ENCODE data around the gene SLC17A8. TPM values are rescaled to one million over a fixed set of nuclear protein-coding genes. Genes with fewer than 3 reads are reported as not detected.
"Not testable (repeated sequence)": the region's sequence is repeated elsewhere in the genome, so short reads cannot be mapped to it uniquely, and the experiment has no call there.

Gene SLC17A8
- polyA plus RNA-seq, 5 donors, result 2.0 to 4.6 (median 3.2) TPM

DNA sequence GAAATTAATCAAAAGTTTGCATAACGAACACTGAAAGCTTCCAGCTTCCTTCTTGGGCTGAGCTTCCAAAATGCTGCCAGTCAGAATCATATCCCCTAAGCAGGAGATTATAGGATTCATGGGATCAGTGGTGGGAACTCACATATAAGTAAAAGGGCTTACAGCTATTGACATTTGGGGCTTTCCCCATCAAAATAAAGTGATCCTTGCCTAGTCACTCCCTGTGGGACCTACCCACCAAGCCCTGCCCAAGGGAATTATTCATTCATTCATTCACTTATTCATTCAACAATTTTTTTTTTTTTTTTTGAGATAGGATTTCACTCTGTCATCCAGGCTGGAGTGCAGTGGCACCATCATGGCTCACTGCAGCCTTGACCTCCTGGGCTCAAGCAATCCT, 69.3 kb downstream of the SLC17A8 start:
- no peak for DNase-seq

DNA sequence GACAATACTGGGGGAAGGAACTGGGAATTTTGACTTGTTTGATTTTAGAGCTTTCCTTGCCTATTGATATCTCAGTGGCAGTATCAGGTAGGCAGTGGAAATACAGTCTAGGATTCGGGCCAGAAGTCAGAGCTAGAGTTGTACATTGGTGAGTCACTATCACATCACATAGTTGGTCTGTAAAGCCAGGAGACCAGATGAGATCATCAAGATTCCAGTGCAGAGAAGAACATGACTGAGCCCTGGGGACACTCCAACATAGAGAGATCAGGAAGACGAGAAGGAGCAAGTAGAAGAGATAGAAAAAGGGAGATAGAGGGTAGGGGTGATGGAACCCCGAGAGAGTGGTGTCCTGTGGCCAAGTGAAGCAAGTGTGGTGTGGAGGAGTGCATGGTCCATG, 70.2 kb downstream of the SLC17A8 start:
- no peak for DNase-seq

DNA sequence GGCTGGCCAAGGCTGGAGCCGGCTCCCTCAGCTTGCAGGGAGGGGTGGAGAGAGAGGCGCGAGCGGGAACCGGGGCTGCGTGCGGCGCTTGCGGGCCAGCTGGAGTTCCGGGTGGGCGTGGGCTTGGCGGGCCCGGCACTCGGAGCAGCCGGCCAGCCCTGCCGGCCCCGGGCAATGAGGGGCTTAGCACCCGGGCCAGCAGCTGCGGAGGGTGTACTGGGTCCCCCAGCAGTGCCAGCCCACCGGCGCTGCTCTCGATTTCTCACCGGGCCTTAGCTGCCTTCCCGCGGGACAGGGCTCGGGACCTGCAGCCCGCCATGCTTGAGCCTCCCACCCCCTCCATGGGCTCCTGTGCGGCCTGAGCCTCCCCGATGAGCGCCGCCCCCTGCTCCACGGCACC, 73.4 kb downstream of the SLC17A8 start:
- DNase-seq, result not testable (repeated sequence)

DNA sequence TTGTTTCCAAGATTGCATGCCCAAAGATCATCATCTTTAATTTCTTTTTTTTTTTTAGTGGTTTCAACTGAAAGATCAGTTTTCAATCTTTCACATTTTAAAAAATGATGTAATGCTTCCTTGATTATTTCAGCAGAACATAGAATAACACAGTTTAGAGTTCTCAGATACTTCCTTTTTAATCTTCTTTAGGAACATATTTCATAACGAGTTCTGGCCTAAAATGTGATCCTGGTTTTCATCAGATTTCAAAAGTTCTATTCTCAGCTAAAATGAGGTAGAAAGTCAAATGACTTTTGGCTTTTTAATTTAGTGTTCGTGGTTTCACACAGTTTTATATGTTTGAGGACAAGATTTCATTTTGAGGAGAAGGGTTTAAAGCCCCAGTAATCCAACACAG, 76.8 kb downstream of the SLC17A8 start:
- DNase-seq, result no peak

DNA sequence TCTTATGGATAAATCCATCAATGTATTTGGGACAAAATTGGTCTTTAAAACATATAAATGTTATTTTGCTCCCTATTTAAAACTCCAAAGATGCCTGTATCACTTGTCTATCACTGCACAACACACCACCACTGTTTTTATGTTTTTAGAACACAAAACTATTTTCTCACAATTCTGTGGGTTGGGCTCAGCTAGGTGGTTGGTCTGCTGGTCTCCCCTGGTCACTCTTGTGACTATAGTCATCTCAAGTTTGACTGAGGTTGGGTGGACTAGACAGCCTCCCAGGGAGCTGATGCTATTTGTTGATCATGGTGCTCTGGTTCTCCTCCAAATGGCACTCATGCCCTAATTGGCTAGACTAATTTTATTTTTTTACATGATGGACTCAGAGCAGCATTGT, 77.3 kb downstream of the SLC17A8 start:
- no peak for DNase-seq

DNA sequence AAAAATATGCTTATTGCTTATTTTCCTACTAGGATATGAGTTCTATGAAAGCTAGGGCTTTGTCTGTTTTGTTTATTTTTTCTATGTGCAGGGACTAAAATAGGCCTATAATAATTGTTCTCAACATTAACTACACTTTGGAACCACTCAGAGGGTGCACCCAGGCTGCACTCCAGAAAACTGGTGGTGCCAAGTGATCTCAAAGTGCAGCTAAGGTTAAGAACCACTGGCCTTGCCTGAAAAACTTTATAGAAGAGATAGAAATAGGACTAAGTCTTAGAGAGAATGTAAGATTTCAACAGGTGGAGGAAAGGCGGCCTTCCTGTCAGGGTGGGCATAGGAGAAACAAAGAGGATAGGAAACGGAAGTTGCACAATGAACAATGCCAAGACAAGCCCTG, 79.1 kb downstream of the SLC17A8 start:
- DNase-seq, result no peak

DNA sequence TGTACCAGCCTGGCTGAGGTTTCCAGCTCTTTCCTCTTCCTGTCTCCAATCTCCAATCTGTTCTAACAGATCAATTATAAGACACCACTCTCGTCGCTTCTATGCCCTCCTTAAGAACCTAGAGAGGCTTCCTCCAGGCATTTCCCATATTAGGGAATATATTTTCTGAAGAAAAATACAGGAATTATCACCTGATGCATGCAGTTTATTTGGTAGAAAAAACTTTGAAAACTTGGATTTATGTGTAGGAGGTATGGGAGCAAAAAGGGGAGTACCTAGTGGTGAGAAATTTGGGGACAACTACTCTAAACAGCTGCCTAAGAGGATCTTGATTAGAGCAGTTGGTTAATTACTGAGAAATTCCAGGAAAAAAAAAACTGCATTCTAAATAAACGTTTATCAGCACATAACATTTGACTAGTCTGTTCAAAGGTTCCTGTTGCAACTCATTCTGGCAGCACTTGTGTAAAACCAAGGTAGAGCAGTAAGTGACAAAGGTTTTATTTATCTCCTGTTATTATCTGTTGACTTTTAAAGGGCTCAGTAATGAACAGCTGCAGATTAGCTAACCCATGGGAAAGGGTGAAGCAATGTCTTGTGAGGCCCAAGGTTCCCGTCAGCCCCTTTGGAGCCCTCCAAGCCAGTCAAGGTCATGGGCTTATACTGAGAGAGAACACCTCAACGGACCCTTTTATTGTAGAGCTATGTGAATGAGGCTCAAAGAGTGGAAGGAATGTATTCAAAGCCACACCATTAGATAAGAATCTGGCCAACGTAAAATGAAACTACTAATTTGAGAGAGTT, 80.4 kb downstream of the SLC17A8 start:
- DNase-seq, result no peak

DNA sequence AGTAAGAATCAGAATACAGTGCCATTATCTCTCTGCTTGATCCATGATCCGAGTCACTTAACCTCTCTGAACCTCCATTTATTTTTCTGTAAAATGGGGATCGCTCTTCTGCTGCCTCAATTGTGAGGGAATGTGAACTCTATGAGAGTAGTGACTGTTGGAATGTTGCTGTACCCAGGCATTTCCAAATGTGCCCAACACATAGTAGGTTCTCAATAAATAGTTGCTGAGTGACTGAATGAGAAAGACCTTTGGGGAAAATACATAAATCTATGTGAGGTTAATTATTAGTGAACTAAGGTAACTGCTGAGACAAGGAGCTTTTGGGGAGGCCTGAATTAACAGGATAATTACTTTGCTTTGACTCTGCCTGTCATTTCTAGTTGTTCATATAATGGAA, 82.9 kb downstream of the SLC17A8 start:
- no peak for DNase-seq

DNA sequence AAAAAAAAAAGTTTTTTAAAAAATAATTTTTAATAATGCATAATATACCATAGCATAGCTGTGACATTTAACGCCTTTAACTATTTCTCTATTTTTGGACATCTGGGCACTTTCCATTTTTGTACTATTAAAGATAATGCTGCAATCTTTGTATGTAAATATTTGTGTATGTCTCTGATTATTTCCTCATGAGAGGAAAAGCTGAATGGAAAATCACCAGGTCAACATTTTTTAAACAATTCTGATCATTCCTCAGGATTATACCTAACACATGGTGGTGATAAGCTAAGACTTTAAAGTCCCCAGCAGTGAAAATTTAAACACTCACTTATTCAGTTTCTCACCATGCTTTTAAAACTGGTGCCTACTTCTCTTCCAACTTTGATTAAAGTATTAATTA, 85.5 kb downstream of the SLC17A8 start:
- no peak for DNase-seq

DNA sequence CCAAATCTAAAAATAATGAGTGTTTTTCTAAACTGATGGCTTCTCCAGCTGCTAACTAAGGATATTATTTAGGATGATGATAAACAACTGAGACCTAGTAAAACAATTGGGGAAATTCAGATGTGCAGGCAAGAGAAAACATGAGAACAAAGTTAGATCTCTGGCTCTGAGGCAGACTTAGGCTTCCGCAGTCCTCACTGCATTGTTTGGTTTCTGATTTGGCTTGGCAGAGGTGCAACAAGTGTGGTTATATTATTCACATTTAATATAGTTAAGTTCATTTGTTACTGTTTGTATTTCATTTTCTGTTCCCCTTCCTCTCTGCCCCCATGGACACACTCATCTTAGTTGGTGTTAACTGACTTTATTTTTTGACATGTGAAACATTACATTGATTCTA, 86.6 kb downstream of the SLC17A8 start:
- no peak for DNase-seq

DNA sequence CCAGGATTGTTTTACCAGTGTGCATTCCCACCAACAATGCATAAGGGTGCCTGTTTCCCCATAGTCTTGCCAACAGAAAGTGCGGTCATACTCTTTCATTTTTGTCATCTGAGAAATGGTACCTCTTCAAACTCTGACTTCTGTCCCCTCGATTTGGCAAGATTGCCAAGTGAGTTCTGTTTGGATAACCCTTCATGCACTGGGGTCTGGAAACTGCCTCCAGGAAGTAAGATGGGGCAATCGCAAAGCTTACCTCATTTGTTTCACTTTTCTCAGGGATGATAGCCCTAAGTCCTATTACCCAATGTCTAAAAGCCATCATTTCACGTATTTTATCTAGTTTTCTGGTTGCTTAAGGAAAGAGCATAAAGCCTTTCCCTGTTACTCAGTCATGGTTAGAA, 88.2 kb downstream of the SLC17A8 start:
- no peak for DNase-seq

DNA sequence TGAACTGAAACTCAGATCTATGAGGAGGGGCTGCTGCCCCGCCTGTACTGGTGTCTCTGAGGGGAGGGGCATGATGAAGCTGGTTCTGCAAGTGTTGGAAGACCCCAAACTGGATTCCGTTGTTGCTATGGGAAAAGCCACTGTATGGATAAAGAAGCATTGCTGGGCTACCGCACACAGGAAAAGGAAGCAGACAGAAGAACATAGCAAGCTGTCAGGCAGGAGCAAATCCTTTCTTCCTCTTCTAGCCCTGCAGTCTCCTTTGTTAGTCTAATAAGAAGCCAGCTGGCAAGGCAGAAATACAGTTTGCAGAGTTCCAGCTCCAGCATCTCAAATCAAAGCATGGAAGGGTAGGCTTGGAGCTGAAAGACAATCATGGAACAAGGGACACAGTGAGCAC, 90.5 kb downstream of the SLC17A8 start:
- DNase-seq, result no peak

DNA sequence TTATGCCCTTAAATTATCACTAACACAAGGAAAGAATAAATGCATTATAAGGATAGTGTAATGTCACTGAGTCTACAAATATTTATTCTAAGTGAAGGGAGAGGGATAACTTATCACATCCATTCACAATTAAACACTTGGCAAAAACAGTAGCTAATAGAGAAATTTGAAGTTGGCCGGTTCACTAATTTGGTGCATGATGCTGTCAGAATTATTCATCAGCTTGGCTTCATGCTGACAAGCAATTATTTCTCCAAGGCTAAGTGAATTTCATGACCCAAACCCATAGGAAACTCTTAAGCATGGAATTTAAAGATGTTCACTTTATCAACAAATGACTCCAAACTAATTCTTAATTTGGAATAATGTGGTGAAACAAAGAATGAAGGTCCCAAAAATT, 91.8 kb downstream of the SLC17A8 start:
- no peak for DNase-seq

DNA sequence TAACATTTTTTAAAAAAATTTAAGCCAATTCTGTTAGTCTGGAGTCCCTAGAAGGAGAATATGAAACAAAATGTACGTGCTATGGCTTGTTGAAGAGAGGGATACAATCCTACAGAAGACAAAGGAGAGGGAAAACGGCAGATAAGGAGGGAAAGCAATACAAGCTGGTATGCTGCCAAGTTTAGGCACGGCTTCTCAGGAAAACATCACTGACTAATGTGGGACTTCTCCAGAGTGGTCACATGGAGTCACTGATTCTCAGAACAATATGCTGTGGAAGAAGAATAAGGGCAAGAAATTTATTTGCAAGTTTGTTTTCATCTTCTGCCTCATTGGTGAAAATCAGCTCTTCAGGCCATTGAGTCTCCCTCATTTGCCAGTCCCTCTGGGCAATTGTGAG, 93.9 kb downstream of the SLC17A8 start:
- no peak for DNase-seq

DNA sequence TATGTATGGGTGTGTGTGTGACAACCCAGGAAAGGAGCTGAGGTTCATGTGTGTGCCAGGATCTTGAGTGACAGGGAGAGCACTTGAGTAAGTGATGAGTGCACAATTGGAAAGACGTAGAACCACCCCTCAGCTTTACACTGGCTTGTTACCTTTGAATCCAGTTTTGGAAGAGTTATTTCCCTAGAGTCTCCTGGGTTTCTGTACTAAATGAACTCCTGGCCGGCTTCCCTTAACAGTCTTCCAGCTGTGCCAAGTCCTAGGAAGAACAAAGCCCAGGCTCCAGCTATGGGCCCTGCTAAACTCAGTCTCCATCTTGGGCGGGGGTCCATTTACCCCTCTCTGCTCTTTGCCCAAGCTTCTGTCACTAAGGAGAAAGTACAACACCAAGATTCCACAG, 97.1 kb downstream of the SLC17A8 start:
- no peak for DNase-seq

DNA sequence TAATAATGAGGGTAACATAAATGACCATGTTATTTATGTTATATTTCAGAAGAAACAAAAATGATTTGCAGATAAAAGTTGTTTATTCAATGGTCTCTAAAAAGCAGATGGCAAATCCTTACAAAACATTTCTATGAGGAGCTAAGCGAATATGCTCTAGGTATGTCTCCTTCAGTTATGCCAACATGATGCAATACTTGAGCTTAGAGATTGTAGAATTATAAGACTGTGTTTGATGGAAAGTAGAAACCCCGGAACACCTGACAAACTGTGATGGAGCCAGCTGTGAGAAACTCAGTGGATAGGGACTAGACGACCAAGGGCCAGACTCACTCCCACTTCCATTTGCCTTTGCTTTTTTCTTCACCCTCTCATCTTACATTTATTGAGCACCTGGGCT, 99.0 kb downstream of the SLC17A8 start:
- no peak for DNase-seq

DNA sequence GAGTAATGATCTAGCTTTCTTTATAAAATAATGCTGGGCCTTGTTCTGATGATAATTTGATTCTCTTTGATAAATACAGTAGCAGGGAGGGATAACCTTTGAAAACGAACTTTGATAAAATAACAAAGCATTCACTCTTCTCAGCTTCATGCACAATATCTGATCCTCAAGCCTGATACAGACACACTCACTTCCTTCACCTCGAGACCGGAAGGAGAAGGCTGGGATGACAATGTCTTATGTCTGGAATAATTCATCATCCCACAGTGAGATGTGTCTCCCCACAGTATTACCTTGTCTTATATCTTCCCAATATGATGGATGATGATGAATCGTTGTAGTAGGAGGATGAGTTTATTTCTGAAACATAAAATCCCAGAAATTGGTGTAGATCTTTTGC, 101.3 kb downstream of the SLC17A8 start:
- no peak for DNase-seq

DNA sequence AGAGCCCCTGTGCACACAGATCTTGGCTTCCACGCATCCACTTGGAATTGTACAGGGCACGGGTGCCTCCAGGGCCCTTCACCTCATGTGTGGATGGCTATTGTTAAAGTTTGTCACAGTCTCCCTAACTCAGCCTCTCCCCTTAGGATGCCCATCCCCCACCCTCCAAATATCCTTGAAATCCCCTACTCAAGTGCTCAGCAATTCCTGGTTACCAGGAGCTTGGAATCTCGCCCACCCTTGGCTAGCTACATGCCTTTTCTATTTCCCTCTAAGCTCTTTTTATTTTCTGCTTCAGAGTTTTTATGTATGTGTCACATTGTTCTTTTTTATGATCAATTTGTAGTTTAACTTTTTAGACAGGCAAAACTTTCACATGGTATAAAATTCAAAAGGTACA, 103.8 kb downstream of the SLC17A8 start:
- DNase-seq, result no peak

DNA sequence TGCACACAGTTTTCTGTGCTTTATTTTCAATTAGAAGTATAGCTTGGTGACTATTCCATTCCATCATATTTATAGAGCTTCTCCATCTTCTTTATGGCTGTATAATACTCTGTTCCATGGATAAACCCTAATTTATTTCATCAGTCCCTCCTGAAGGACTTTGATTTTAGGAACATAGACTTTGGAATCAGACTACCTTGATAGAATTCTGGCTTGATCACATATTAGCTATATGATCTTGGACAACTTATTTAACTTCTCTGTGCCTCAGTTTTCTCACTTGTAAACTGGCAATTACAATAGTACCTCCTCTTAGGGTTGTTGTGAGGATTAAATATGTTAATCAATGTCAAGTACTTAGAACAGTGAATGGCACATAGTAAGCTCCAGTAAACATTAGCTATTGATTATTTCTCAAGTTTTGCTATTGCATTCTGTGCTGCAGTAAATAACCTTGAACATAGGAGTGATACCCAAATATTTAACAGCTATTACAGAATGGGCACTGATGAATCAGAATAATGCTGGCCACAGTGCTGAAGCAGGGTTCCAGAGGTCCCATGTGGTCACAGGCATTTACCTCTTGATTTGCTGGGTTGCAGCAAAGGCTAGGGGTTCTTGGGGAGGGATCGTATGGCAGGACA, 104.6 kb downstream of the SLC17A8 start:
- no peak for DNase-seq

DNA sequence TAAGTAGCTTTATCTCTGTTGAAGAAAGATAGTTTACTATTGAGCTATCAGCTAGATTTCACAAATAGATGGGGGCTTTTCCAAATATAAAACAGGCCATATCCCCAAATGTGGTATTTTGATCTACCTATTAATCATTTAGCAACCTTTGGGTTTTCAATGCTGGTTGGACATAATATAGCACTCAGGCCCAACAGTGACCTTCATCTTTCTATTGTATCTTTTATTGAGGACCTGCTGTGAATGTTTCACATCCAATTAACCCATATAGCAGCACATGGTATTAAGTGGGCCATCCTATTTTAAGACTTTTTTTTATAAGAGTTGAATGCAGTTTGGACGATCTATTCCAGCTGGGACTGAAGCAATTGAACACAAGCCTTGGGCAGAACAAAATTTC, 106.8 kb downstream of the SLC17A8 start:
- DNase-seq, result no peak

DNA sequence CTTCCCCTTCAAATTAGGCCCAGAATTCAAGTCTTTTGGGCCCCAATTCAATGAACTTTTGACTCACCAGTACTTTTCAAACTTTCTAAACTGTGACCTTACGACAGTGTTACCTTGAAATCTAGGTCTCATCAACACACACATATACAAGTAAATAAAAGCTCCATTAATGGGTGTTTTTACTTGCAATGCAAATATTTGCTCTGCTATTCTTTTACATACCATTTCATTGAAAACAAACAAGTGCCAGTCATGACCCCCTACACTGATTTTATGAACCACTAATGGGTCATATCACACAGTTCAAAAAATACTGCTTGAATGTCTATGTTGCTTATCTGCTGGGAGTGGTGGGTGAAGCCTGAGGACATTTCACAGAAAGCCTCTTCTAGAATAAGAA, 107.7 kb downstream of the SLC17A8 start:
- no peak for DNase-seq

DNA sequence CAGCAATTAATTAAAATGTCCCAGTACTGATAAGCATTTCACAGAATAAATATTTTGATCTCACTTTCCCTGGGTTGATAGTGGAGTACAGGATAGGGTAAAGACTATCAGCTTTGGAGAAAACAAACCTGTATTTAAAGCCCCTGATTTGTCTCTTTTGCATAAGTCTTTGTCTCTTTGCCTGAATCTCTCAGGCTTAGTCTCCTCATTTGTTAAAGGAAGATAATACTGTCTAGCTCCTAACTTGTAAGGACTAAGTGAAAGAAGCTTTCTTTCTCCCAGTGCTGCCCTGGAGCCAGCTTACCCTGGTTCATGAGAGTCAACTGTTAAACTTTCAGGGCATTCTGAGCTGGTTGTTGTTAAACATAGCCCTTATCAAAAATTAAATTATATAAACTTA, 111.3 kb downstream of the SLC17A8 start:
- no peak for DNase-seq
